Stimulated activated CD4-positive, alpha-beta T cell treated with anti-CD3 and anti-CD28 coated beads, Interleukin-4, amount 100 ng/mL, for 1 hour (primary cell): Measurements from ENCODE around the gene TMEM30A.
A peak's percentile ranks its signal among the peaks of the same experiment; 100 is the strongest.

ENCODE experiments used
- DNase-seq: peaks from one replicate; pipeline ENCODE4 v3.0.0-alpha.2; 2020

TMEM30A gene

GRCh38 chr6:75261299-75261698 lies 23.3 kb downstream of the TMEM30A start:
- DNase-seq, result no peak

GRCh38 chr6:75257343-75258087 lies 27.1 kb downstream of the TMEM30A start:
- DNase-seq, result no peak

- DNase-seq, result no peak
These were observed 34.0 kb downstream of the TMEM30A start for GRCh38 chr6:75250552-75250951.

GRCh38 chr6:75249837-75250236 lies 34.8 kb downstream of the TMEM30A start:
- DNase-seq, result no peak

GRCh38 chr6:75246386-75246785 lies 38.2 kb downstream of the TMEM30A start:
- DNase-seq, result no peak

GRCh38 chr6:75244063-75244584 lies 40.5 kb downstream of the TMEM30A start:
- no peak for DNase-seq

GRCh38 chr6:75243333-75244062 lies 41.1 kb downstream of the TMEM30A start, which contains the start of gene COX7A2:
Gene COX7A2, minus strand, starts transcription at chr6:75243801. Its CDS starts 67 bp downstream, at chr6:75243734.
- DNase-seq, result peak; percentile 80

- DNase-seq, result no peak
These were observed 48.0 kb downstream of the TMEM30A start for GRCh38 chr6:75236630-75237029.

GRCh38 chr6:75235271-75235670 lies 49.3 kb downstream of the TMEM30A start:
- no peak for DNase-seq

GRCh38 chr6:75234126-75234865 lies 50.3 kb downstream of the TMEM30A start:
- no peak for DNase-seq

GRCh38 chr6:75233092-75233615 lies 51.4 kb downstream of the TMEM30A start:
- no peak for DNase-seq

- no peak for DNase-seq
These were observed 53.9 kb downstream of the TMEM30A start for GRCh38 chr6:75230484-75231325.

- DNase-seq, result no peak
These were observed 60.2 kb downstream of the TMEM30A start for GRCh38 chr6:75224303-75224926.

- DNase-seq, result no peak
These were observed 61.2 kb downstream of the TMEM30A start for GRCh38 chr6:75223428-75223827.

- DNase-seq, result no peak
These were observed 62.3 kb downstream of the TMEM30A start for GRCh38 chr6:75222261-75222660.

GRCh38 chr6:75221116-75221515 lies 63.5 kb downstream of the TMEM30A start:
- DNase-seq, result no peak

- DNase-seq, result no peak
These were observed 64.2 kb downstream of the TMEM30A start for GRCh38 chr6:75220357-75220756.

- no peak for DNase-seq
These were observed 65.3 kb downstream of the TMEM30A start for GRCh38 chr6:75219263-75219662.

GRCh38 chr6:75217193-75217592 lies 67.4 kb downstream of the TMEM30A start:
- DNase-seq, result no peak

GRCh38 chr6:75215291-75215690 lies 69.3 kb downstream of the TMEM30A start:
- no peak for DNase-seq

- DNase-seq, result no peak
These were observed 70.9 kb downstream of the TMEM30A start for GRCh38 chr6:75213732-75214131.

- no peak for DNase-seq
These were observed 71.5 kb downstream of the TMEM30A start for GRCh38 chr6:75213112-75213511.
